HL-60 (cell line): ENCODE data around the gene MFSD2B.

ENCODE experiments used
- DNase-seq, 2 experiments: peaks; one replicate each; pipeline ENCODE4 v3.0.0-alpha.2; 2010 to 2020; ENCODE audit warnings: low read depth in 1 of 2, low spot score in 1 of 2
- H3K27ac ChIP-seq: fragments of 250-450 bp; sonication (Bioruptor Pico); replicated peaks from 2 replicates; pipeline ENCODE4 v1.5.1; 2020; ENCODE audit warnings: mild to moderate bottlenecking, moderate library complexity
- H3K27me3 ChIP-seq: fragments of 250-450 bp; sonication (Bioruptor Pico); 2 replicates; pipeline ENCODE4 v1.5.1; 2021; ENCODE audit warnings: mild to moderate bottlenecking, moderate library complexity; ENCODE audit not compliant: insufficient read depth, poor library complexity, severe bottlenecking
- H3K4me3 ChIP-seq: replicated peaks from 2 replicates; pipeline ENCODE4 v1.5.1; 2011; ENCODE audit warnings: mild to moderate bottlenecking, control low read depth, low read length; ENCODE audit not compliant: insufficient read depth
- CTCF ChIP-seq: IDR thresholded peaks from one replicate; pipeline ENCODE4 v1.5.1; 2011; ENCODE audit warnings: low read length, control low read depth, inconsistent platforms; ENCODE audit not compliant: insufficient read depth
- GABPA ChIP-seq: IDR thresholded peaks from 2 replicates; pipeline ENCODE4 v1.6.1; 2012; ENCODE audit warnings: low read depth
- POLR2AphosphoS5 ChIP-seq: IDR thresholded peaks from 2 replicates; pipeline ENCODE4 v1.6.1; 2012; ENCODE audit warnings: low read depth
- REST ChIP-seq: IDR thresholded peaks from 2 replicates; pipeline ENCODE4 v1.6.1; 2012; ENCODE audit warnings: low read depth; ENCODE audit not compliant: insufficient replicate concordance
- SPI1 ChIP-seq: IDR thresholded peaks from 2 replicates; pipeline ENCODE4 v1.6.1; 2012; ENCODE audit warnings: low read depth, mild to moderate bottlenecking, borderline replicate concordance

MFSD2B gene

GRCh38 chr2:24018241-24018640 lies 8.4 kb downstream of the MFSD2B start:
- TF ChIP-seq SPI1 (no peak), POLR2AphosphoS5 (no peak), GABPA (no peak), REST (no peak), CTCF (no peak)
- H3K27ac ChIP-seq: no peak overlapping the region
- peaks cover under 1% of the 10 kb centered on the region for H3K27me3 ChIP-seq
- H3K4me3 ChIP-seq: no peak overlapping the region
- DNase-seq: no peak

GRCh38 chr2:24019729-24020128 lies 9.8 kb downstream of the MFSD2B start:
- TF ChIP-seq GABPA (no peak), SPI1 (no peak), POLR2AphosphoS5 (no peak), REST (no peak), CTCF (no peak)
- H3K27ac ChIP-seq: no peak overlapping the region
- H3K27me3 ChIP-seq: no peaks in the 10 kb centered on the region
- H3K4me3 ChIP-seq: no peak overlapping the region
- no peak for DNase-seq

GRCh38 chr2:24020244-24020643 lies 10.4 kb downstream of the MFSD2B start:
- no peak for TF ChIP-seq REST
- no peak for TF ChIP-seq GABPA
- no peak for TF ChIP-seq SPI1
- TF ChIP-seq POLR2AphosphoS5: no peak
- no peak for TF ChIP-seq CTCF
- no peak overlapping the region for H3K4me3 ChIP-seq

More at GRCh38 chr2:24020244-24020643, 10.4 kb downstream of the MFSD2B start:
- DNase-seq: no peak
- H3K27me3 ChIP-seq: no peaks in the 10 kb centered on the region
- no peak overlapping the region for H3K27ac ChIP-seq
